ENCODE data around the gene CDH1.
"Not testable (repeated sequence)": the region's sequence is repeated elsewhere in the genome, so short reads cannot be mapped to it uniquely, and the experiment has no call there.

CDH1 gene

GRCh38 chr16:68762996-68763756, 26.1 kb downstream of the CDH1 start:
- DNase-seq: no peak

GRCh38 chr16:68764862-68765261, 27.8 kb downstream of the CDH1 start:
- DNase-seq: no peak

DNA sequence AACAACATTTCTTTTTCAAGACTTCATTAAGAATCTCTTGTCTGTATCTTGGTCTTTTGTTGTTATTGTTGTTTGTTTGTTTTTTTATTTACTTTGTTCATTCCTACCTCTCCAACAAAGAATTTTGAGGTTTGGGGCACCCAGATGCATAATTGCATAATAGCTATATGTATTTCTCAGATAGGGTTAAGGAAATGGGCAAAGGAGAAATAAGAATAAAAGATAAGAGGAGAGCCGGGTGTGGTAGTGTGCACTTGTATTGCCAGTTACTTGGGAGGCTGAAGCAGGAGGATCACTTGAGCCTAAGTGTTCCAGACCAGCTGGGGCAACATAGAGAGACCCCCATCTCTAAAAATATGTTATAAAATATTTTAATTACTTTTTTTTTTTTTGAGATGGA, 30.5 kb downstream of the CDH1 start:
- DNase-seq: no peak

DNA sequence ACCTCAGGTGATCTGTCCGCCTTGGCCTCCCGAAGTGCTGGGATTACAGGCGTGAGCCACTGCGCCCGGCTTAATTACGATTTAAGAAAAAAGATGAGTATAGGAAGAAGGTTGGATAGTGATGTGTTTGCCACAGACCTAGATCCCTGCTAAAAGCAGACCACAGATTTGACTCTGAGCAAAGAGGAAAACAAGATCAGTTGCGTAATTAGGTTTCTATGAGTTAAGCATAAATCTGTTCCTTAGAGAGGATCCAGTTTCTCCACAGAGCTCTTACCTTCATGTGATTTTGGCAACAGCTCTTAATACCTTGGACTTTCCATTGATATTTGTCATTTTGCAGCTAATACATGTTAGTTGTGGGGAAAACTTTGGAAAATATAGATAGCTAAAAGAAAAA, 31.1 kb downstream of the CDH1 start:
- no peak for DNase-seq

GRCh38 chr16:68768771-68769170, 31.7 kb downstream of the CDH1 start:
- no peak for DNase-seq

GRCh38 chr16:68770671-68771070, 33.6 kb downstream of the CDH1 start:
- no peak for DNase-seq

DNA sequence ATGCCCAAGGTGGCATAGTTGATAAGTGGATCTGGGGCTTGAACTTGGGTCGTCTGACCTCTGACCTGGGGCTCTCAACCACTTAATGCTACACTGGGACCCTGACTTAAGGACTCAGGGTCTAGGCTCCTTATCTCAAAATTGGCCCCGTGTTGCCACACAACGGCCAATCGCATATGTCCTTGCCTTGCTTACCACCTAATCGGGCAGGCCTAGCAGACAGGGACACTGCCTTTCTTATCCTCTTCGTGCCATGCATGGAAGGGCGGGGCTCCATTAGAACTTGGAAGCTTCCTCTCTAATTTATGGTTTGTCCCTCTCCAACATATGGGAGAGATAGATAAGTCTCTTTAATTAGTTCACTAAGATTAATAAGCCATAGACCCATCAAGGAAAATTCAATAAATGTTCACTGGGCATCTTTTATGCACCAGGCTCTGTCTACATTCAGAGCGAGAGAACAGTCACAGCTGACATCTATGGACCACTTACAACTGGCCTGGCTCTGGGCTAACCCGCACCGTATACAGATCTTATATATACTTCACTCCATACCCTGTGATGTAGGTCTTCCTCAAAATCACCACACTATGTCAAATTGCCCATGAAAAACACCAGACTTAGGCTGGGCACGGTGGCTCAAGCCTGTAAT, 35.1 kb downstream of the CDH1 start:
- DNase-seq: no peak

DNA sequence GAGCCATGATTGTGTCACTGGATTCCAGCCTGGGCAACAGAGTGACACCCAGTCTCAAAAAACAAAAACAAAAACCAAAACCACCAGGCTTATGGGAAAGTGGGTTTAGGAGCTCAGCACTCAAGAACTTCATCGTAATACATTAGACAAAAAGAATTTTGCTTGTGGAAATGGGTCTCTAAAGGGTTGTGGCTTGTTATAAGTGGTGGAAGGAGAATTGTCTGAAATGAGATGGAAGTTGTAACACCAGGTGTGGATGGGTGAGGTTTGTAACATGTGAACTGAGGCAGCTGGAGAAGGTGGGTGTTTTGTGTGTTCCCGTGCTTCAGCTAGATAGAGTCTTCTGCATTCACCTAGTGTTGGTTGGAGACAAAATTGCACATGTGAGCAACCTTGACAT, 35.8 kb downstream of the CDH1 start:
- DNase-seq: no peak

- no peak for DNase-seq
These were observed 38.0 kb downstream of the CDH1 start for GRCh38 chr16:68774982-68775634.

GRCh38 chr16:68776821-68777485, 39.9 kb downstream of the CDH1 start:
- no peak for DNase-seq

DNA sequence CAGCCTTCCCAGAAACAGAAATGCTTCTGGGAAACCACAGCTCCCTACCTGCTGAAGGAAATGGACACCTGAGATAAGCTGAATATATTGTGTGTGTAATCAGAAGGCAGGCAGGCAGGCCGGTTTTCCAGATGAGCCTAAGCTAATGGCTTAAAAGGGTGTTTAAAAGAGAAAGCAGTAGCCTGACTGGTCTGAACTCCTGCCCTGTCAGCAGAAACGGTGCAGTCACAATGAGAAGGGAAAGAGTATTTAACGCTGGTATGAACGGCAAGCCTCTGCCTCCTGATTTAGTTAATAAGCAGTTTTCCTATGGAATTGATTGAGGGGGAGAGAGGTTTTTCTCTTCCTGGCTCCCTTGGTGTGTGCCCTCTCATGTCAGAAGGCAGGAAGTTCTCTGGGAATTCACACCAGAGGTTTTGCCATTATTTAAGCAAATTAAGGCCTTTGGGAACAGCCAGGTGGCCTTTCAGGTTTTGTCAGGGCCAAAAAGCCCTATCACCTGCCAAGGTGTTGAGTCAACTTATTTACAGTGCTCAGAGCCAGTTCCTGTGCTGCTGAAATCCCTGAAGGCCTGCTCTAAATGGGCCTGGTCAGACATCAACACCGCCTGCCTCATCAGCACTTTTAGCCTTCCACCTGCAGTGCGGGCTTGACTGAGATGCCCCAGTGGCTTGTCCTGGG, 41.6 kb downstream of the CDH1 start:
- DNase-seq: no peak

DNA sequence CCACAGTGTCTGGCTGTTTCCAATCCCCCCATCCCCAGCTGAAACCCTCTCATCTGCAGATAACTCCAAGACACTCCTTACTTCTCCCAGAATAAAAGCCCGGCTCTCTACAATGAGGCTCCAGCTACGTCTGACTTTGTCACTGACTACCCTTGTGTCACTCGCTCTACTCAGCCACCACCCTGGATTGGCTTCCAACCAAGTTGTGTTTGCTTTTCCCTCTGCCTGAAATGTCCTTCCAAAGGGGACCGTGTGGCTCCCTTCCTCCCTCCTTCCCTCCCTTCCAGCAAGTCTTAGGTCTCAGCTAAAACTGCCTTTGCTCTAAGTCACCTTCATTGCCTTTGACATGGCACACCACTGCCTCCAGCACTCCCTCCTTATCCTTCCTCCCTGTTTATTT, 42.8 kb downstream of the CDH1 start:
- DNase-seq: no peak

- no peak for DNase-seq
These were observed 44.7 kb downstream of the CDH1 start for GRCh38 chr16:68781784-68782183.

DNA sequence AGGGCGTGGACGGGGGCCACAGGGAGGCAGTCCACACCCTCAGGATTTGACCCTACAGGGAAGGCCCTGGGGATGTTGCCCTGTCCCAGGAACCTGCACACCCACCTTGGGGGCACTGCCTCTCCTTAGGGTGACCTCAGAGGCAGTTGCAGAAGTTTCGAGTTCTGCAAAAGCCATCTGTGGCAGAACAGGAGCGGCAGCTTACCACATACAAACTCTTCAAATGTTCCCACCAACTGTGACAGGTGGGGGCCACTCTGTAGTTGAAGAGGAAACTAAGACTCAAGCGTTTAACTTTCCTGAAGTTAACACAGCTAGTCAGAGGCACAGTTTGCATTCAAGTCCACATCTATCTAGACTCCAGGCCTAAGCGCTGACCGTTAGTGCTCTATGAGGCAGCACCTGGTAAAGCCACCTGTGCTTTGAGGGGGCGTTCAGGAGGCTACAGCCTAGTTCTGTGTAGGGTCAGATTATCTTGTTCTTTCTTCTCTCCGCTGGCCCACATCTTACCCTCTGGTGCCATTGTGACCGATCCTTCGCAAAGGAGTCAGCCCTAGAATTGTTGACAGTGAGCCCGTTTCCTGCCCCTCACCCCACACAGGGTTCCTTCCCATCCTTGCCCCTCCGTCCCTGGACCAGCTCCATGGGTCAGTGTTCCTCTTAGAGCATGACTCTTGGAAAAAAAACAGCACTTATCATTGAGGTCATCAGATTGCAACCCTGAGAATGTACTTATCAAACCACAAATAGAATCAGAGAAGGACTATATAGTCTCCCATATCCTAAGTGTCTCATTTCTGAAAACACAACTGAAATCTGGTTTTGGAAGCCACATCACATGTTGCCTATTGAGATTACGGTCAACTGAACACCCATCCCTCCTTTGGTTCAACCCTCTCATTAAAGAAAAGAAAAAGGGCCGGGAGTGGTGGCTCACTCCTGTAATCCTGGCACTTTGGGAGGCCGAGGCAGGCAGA, 45.4 kb downstream of the CDH1 start:
- no peak for DNase-seq

DNA sequence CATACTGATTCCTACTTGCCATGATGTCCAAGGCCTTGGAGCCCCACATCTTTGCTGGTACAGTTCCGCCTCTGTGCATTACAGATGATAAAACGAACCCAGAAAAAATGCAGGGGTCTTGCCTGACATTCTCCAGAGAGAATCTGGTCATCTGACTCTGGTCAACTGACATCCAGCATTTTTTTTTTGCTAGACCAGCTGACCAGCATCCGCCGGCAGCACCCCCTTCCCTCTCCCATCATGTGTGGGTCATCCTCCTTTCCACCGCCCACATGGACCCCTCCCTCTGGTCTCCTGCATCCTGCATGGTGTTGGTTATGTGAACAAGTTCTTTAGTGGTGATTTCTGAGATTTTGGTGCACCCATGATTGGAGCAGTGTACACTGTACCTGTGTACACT, 47.1 kb downstream of the CDH1 start:
- no peak for DNase-seq

- DNase-seq: no peak
These were observed 47.6 kb downstream of the CDH1 start for GRCh38 chr16:68784721-68785120.

DNA sequence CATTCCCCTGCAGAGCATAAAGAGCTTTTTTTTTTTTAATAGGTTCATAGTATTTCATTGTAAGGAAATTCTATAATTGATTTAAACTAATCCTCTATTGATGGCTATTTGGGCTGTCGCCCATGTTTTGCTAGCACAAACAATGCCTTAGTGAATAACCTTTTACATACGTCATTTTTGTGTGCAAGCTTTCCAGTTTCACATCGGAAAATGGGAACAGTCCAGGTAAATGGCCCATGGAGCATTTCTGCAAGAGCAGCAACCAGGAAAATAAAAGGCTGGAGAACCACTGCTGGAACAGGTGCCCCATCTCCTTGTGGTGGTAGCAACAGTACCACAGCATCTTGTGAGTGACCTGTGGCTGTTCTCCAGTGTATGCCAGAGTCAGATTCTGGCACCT, 48.6 kb downstream of the CDH1 start:
- DNase-seq: no peak

DNA sequence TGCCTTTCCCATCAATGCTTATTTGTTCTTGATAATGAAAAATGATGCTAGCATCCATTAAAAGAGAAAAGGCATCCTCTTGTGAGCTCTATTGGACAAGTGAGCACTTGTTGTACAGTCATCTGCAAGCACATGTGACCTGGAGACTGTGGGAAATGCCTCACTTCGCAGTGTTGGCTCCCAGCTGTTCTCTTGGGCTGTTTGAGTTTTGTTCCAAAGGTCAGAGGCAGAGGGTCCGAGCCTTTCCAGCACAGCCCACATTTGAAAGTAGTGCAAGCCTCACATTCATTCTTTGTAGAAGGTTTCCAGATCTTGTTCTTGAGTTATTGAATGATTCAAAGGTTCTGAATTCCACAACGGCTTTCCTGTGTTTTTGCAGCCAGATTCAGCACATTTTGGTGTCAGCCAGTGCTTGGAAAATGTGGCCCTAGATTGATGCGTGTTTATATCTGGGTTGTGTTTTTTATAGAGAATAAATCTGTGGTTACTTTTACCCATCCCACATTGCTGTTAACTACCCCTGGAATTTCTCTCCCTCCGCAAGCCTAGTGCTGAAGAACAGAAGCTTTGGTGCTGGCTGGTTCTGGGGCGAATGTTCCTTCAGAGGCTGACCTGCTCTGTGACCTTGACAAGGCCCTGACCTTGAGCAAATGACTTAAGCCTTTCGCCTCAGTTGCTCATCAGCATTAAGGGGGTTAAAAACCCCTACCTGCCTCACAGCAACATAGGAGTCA, 49.8 kb downstream of the CDH1 start:
- peak; percentile 87 for DNase-seq

DNA sequence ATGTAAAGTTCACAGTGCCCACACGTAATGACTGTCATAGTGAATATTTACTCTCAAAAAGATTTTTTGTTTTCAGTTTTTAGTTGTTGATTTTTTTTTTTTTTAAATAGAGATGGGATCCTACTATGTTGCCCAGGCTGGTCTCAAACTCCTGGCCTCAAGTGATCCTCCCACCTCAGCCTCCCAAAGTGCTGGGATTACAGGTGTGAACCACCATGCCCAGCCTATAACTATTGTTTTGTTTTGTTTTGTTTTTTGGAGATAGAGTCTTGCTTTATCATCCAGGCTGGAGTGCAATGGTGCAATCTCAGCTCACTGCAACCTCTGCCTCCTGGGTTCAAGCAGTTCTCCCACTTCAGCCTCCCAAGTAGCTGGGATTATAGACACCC, 50.3 kb downstream of the CDH1 start:
- DNase-seq: not testable (repeated sequence)

- no peak for DNase-seq
These were observed 53.2 kb downstream of the CDH1 start for GRCh38 chr16:68790130-68790761.

DNA sequence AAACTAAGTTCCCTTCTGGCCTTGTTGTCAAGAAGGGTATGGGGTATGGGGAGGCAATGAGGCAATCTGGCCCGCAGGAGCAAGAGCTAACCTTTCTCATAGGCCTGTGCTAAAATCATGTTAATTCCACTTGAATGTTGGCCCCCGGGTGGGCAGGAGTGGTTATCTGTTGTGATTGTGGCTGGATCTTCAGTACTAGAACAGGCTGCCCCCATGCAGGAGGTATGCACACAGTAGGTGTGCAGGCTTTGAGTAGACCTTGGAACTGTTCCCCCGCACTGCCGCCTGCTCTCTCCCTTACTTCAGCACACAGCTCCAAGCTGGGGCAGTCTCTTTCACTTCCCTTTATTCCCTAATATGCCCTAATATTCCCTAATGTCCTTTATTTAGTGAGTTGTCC, 53.9 kb downstream of the CDH1 start:
- no peak for DNase-seq
